Measurements from ENCODE around the gene ERBB4. TPM values are rescaled to one million over a fixed set of nuclear protein-coding genes. Genes with fewer than 3 reads are reported as not detected.

ERBB4 gene
- total and polyA plus RNA-seq, 7 donors: under 0.01 to 0.33 (median 0.08) TPM; not detected in 1

DNA sequence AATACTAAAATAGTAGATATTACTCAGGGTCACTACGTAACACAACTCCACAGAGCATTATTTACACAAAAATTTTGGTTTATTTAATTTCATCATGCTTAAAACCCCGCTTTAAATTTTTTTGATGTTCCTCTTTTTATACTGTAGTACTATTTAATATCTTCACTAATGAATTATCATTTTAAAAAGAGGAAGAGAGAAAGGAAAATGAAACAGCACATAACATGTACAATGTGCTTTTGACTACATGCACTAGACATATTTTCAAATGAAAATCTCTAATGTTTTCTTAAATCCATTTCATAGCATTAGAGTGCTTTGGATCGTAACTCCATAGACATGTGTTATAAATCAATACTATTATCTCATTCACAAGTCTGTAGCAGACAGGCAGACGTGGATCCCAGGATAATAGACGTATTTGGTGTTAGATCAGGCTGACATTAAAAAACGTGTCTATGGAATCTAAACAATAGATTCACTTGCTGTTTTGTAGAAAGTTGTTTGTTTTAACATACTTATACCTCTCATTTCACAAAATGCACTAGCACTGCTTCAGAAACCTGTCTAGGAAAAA is 1085.2 kb downstream of the ERBB4 start:
- intact Hi-C loops (cut with DNase I): no loop called here
- Histone ChIP-seq H3K27me3 (no peaks in the 10 kb centered on the region), H3K36me3 (no peaks in the 10 kb centered on the region), H3K9me3 (no peaks in the 10 kb centered on the region), H3K4me3 (no peak overlapping the region), H3K4me1 (no peaks in the 10 kb centered on the region), H3K27ac (no peak overlapping the region)
- WGBS, 2 donors: 54 to 66% methylated on average over 6 of the region's 6 CpGs
- TF ChIP-seq POLR2AphosphoS5 (IDR thresholded peaks at IDR 0.05) (no peak), POLR2A (IDR thresholded peaks at IDR 0.05) (no peak), EP300 (IDR thresholded peaks at IDR 0.05) (no peak)
- TF ChIP-seq, protein P1, sequence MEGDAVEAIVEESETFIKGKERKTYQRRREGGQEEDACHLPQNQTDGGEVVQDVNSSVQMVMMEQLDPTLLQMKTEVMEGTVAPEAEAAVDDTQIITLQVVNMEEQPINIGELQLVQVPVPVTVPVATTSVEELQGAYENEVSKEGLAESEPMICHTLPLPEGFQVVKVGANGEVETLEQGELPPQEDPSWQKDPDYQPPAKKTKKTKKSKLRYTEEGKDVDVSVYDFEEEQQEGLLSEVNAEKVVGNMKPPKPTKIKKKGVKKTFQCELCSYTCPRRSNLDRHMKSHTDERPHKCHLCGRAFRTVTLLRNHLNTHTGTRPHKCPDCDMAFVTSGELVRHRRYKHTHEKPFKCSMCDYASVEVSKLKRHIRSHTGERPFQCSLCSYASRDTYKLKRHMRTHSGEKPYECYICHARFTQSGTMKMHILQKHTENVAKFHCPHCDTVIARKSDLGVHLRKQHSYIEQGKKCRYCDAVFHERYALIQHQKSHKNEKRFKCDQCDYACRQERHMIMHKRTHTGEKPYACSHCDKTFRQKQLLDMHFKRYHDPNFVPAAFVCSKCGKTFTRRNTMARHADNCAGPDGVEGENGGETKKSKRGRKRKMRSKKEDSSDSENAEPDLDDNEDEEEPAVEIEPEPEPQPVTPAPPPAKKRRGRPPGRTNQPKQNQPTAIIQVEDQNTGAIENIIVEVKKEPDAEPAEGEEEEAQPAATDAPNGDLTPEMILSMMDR (IDR thresholded peaks at IDR 0.05): no peak
- no peak for DNase-seq

DNA sequence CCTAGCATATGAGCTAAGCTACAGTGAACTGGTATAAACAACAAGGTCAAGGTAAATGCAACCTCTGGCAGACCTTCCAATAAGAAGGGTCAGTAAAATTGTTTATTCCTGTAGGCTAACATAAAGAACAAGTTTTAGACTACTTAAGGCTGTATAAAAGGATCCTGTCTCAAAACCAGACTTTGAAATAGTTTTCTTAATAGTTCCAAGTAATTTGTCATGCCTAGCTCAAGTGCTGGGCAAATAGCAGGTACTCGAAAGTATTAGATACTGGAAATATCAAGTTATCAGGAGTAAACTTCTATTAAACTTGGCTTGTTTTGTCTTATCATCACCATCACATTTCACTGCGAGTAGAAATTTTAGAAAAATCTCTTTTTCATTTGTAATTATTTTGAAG is 1087.0 kb downstream of the ERBB4 start:
- TF ChIP-seq POLR2A (IDR thresholded peaks at IDR 0.05) (no peak), POLR2AphosphoS5 (IDR thresholded peaks at IDR 0.05) (no peak)
- TF ChIP-seq, protein P1 (IDR thresholded peaks at IDR 0.05): no peak
- intact Hi-C loops (cut with DNase I): no loop called here
- no peaks in the 10 kb centered on the region for H3K9me3 ChIP-seq
- H3K27me3 ChIP-seq: no peaks in the 10 kb centered on the region
- 80 to 89% methylated on average over 2 of the region's 2 CpGs for WGBS, 2 donors
- no peak overlapping the region for H3K27ac ChIP-seq
- no peaks in the 10 kb centered on the region for H3K4me1 ChIP-seq
- no peak for DNase-seq
- H3K36me3 ChIP-seq: no peaks in the 10 kb centered on the region
- H3K4me3 ChIP-seq: no peak overlapping the region

DNA sequence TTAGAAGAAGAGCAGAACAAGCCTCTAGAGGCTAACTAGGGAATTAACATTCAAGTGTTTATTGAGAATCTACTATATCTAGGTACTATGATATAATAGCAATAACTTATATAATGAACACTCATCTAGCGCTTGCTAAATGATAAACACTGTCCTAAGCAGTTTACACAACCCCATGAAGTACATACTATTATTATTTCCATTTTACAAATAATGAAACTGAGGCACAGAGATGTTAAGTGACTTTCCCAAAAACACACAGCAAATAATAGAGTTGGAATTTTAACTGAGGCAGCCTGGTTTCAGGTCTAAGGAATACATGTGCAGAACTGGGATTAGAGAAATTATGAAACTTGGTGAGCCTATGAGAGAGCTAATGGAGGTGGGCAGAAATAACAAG is 1088.8 kb downstream of the ERBB4 start:
- 94% methylated on average over 1 of the region's 1 CpG for whole genome bisulfite sequencing, 2 donors
- Histone ChIP-seq H3K36me3 (no peaks in the 10 kb centered on the region), H3K9me3 (no peaks in the 10 kb centered on the region), H3K4me1 (no peaks in the 10 kb centered on the region), H3K4me3 (no peak overlapping the region), H3K27me3 (no peaks in the 10 kb centered on the region), H3K27ac (no peak overlapping the region)
- TF ChIP-seq POLR2A (IDR thresholded peaks at IDR 0.05) (no peak), POLR2AphosphoS5 (IDR thresholded peaks at IDR 0.05) (no peak), EP300 (IDR thresholded peaks at IDR 0.05) (no peak)
- TF ChIP-seq, protein P1 (IDR thresholded peaks at IDR 0.05): no peak
- intact Hi-C loops (cut with DNase I): no loop called here
- DNase-seq: no peak

DNA sequence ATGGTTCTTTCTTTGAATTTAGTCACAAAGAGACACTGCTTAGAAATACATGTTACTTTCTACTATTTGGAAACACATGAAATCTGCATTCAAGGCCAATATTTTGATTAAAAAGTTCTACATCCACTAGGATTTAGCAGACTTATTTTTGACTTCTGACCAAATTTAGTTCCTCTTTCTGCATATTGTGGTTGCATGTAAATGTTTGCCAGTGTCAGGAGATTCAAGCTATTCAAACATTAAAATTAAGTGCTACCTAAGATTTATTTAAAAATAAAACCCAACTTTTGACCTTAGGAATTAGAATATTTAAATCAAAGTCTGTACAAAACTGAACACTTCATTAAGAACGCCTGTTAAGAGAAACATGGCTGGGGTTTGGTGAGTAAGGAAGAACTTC is 1091.1 kb downstream of the ERBB4 start:
- Histone ChIP-seq H3K27me3 (no peaks in the 10 kb centered on the region), H3K9me3 (no peaks in the 10 kb centered on the region), H3K27ac (no peak overlapping the region), H3K4me1 (no peaks in the 10 kb centered on the region), H3K36me3 (no peaks in the 10 kb centered on the region), H3K4me3 (no peak overlapping the region)
- intact Hi-C loops (cut with DNase I): no loop called here
- TF ChIP-seq POLR2A (IDR thresholded peaks at IDR 0.05) (no peak), POLR2AphosphoS5 (IDR thresholded peaks at IDR 0.05) (no peak), EP300 (IDR thresholded peaks at IDR 0.05) (no peak)
- TF ChIP-seq, protein P1 (IDR thresholded peaks at IDR 0.05): no peak
- DNase-seq: no peak
- 74 to 83% methylated on average over 1 of the region's 1 CpG for WGBS, 2 donors

DNA sequence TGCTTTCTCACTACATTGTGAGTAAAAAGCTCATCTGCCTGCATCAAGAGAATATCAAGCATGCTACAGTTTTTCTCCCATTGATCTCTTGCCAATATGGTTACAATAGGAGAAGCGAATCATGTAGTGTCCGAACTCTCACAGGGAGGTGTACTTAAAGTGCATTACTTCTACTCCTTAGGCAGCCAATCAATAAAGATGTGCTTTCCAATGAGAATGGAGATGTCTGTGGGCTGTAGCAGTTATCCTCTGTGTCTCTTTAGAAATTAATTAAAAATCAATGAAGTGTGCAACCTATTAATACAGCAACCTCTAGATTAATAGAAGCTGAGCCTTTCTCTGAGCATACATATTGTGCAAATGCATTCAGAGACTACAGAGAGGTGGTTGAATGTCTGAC is 1098.5 kb downstream of the ERBB4 start:
- H3K36me3 ChIP-seq: no peaks in the 10 kb centered on the region
- TF ChIP-seq POLR2AphosphoS5 (IDR thresholded peaks at IDR 0.05) (no peak), EP300 (IDR thresholded peaks at IDR 0.05) (no peak), POLR2A (IDR thresholded peaks at IDR 0.05) (no peak)
- TF ChIP-seq, protein P1 (IDR thresholded peaks at IDR 0.05): no peak
- intact Hi-C loops (cut with DNase I): no loop called here
- H3K4me3 ChIP-seq: no peak overlapping the region
- no peak for DNase-seq
- H3K4me1 ChIP-seq: no peaks in the 10 kb centered on the region
- no peak overlapping the region for H3K27ac ChIP-seq
- 93 to 96% methylated on average over 2 of the region's 2 CpGs for WGBS, 2 donors
- no peaks in the 10 kb centered on the region for H3K9me3 ChIP-seq
- H3K27me3 ChIP-seq: no peaks in the 10 kb centered on the region
